ENCODE results near the gene COL27A1. TPM values are rescaled to one million over a fixed set of nuclear protein-coding genes. Genes with fewer than 3 reads are reported as not detected.
"Not testable (repeated sequence)": the region's sequence is repeated elsewhere in the genome, so short reads cannot be mapped to it uniquely, and the experiment has no call there.

Gene COL27A1
- total RNA-seq, 1 experiment from 2014 or later, result 37.0 TPM

DNA sequence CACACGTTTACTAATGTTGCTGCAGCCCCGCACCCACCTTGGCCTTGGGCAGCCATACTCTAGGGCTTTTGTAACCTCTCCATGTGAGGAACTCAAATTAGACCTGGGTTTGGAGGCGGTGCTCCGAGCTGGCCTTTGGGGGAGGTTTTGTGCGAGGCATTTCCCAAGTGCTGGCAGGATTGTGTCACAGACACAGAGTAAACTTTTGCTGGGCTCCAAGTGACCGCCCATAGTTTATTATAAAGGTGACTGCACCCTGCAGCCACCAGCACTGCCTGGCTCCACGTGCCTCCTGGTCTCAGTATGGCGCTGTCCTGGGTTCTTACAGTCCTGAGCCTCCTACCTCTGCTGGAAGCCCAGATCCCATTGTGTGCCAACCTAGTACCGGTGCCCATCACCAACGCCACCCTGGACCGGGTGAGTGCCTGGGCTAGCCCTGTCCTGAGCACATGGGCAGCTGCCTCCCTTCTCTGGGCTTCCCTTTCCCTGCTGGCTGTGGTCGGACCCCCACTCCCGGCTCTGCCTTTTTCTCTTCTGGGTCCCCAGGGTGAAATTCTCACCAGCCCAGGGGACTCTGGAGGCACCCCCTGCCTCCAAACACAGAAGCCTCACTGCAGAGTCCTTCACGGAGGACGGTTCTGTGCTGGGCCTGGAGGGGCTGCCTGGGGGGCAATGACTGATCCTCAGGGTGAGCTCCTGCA, 167.6 kb downstream of the COL27A1 start, which contains the start of gene ORM1:
TSS of gene ORM1 (plus strand) at position 268 of the 701 bp plus-strand sequence. CDS start at position 304, 36 bp downstream.
- CTCF ChIA-PET; POLR2A ChIA-PET (ENCODE audit: low non-redundant PET): not testable (repeated sequence)

DNA sequence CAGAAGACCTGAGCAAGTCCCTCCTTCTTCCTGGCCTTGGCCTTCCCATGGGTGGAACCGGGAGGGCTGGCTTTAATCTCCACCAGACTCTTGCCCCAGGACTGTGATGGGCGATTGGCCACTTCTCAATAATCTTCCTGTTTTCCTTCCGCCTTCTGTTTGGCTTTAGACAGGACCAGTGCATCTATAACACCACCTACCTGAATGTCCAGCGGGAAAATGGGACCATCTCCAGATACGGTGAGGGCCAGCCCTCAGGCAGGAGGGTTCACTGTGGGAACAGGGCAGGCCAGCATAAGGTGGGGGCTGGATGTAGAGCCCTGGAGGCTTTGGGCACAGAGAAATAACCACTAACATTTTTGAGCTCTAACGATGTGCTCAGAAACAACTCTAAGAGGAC, 168.5 kb downstream of the COL27A1 start:
- H3K27ac ChIP-seq (ENCODE audit: low read depth, low read length, poor library complexity, severe bottlenecking); BruUV-seq (replicated peaks); intact Hi-C loops (cut with micrococcal nuclease; ENCODE audit: unreplicated experiment); H3K9me3 ChIP-seq (ENCODE audit: low read depth, low read length, poor library complexity, severe bottlenecking); H3K4me1 ChIP-seq (ENCODE audit: insufficient read depth, low read length, poor library complexity, severe bottlenecking); CTCF ChIA-PET; POLR2A ChIA-PET (ENCODE audit: low non-redundant PET); DNase-seq (ENCODE audit: low spot score); H3K36me3 ChIP-seq (ENCODE audit: insufficient read depth, low read length, poor library complexity, severe bottlenecking); H3K27me3 ChIP-seq (replicated peaks; ENCODE audit: insufficient read depth, low read depth, low read length, poor library complexity); H3K4me3 ChIP-seq (ENCODE audit: low read depth, low read length, poor library complexity, severe bottlenecking): not testable (repeated sequence)

More for the DNA sequence above, 167.6 kb downstream of the COL27A1 start, which contains the start of gene ORM1:
- H3K9me3 ChIP-seq (ENCODE audit: low read depth, low read length, poor library complexity, severe bottlenecking); H3K36me3 ChIP-seq (ENCODE audit: insufficient read depth, low read length, poor library complexity, severe bottlenecking); BruUV-seq (replicated peaks); H3K4me3 ChIP-seq (ENCODE audit: low read depth, low read length, poor library complexity, severe bottlenecking); H3K4me1 ChIP-seq (ENCODE audit: insufficient read depth, low read length, poor library complexity, severe bottlenecking); H3K27ac ChIP-seq (ENCODE audit: low read depth, low read length, poor library complexity, severe bottlenecking); H3K27me3 ChIP-seq (replicated peaks; ENCODE audit: insufficient read depth, low read depth, low read length, poor library complexity); intact Hi-C loops (cut with micrococcal nuclease; ENCODE audit: unreplicated experiment); DNase-seq (ENCODE audit: low spot score): not testable (repeated sequence)

DNA sequence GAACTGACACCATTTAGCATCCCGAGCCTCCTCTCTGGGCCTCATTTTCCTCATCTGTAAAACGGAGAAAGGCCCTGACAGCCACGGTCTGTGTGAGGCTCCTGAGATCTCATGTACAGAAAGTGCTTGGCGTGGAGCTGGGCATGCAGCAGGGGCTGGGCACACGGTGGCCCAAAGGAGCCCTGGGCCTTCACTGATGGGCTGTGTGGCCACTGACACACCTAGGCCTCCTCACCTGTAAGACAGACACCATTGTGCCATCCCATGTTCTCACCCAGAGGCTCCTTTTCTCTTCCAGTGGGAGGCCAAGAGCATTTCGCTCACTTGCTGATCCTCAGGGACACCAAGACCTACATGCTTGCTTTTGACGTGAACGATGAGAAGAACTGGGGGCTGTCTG, 169.2 kb downstream of the COL27A1 start:
- intact Hi-C loops (cut with micrococcal nuclease; ENCODE audit: unreplicated experiment), result no loop called here
- no peak for TF ChIP-seq EZH2 (IDR thresholded peaks at IDR 0.05; ENCODE audit: borderline replicate concordance, low read depth, low read length, poor library complexity, severe bottlenecking)
- TF ChIP-seq, protein P1, sequence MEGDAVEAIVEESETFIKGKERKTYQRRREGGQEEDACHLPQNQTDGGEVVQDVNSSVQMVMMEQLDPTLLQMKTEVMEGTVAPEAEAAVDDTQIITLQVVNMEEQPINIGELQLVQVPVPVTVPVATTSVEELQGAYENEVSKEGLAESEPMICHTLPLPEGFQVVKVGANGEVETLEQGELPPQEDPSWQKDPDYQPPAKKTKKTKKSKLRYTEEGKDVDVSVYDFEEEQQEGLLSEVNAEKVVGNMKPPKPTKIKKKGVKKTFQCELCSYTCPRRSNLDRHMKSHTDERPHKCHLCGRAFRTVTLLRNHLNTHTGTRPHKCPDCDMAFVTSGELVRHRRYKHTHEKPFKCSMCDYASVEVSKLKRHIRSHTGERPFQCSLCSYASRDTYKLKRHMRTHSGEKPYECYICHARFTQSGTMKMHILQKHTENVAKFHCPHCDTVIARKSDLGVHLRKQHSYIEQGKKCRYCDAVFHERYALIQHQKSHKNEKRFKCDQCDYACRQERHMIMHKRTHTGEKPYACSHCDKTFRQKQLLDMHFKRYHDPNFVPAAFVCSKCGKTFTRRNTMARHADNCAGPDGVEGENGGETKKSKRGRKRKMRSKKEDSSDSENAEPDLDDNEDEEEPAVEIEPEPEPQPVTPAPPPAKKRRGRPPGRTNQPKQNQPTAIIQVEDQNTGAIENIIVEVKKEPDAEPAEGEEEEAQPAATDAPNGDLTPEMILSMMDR (conservative IDR thresholded peaks at IDR 0.05; ENCODE audit: low read depth, low read length), result no peak
- no peak overlapping the region for H3K4me3 ChIP-seq (ENCODE audit: low read depth, low read length, poor library complexity, severe bottlenecking)
- no peak for DNase-seq (ENCODE audit: low spot score)
- H3K4me1 ChIP-seq (ENCODE audit: insufficient read depth, low read length, poor library complexity, severe bottlenecking), result no peaks in the 10 kb centered on the region
- H3K36me3 ChIP-seq (ENCODE audit: insufficient read depth, low read length, poor library complexity, severe bottlenecking), result no peaks in the 10 kb centered on the region
- no TSS peak for BruUV-seq (replicated peaks)
- H3K27ac ChIP-seq (ENCODE audit: low read depth, low read length, poor library complexity, severe bottlenecking), result no peak overlapping the region
- no peaks in the 10 kb centered on the region for H3K9me3 ChIP-seq (ENCODE audit: low read depth, low read length, poor library complexity, severe bottlenecking)
- no peaks in the 10 kb centered on the region for H3K27me3 ChIP-seq (replicated peaks; ENCODE audit: insufficient read depth, low read depth, low read length, poor library complexity)
- ChIA-PET CTCF (no interaction called here), POLR2A (ENCODE audit: low non-redundant PET) (no interaction called here)

DNA sequence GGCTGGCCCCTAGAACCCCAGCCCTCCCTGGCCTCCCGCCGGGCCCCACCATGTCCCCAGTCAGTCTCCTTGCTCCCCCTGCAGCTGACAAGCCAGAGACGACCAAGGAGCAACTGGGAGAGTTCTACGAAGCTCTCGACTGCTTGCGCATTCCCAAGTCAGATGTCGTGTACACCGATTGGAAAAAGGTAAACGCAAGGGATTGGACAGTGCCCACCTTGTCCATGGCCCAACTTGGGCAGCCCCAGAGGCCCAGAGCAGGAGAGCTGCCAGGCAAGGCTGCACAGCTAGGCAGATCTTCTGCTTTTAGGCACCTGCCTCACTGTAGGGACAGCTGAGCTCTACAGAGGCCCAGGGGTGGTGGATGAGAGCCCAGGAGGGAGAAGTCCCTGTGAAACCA, 169.6 kb downstream of the COL27A1 start:
- CTCF ChIA-PET; POLR2A ChIA-PET (ENCODE audit: low non-redundant PET); DNase-seq (ENCODE audit: low spot score); H3K36me3 ChIP-seq (ENCODE audit: insufficient read depth, low read length, poor library complexity, severe bottlenecking); H3K4me1 ChIP-seq (ENCODE audit: insufficient read depth, low read length, poor library complexity, severe bottlenecking); H3K27me3 ChIP-seq (replicated peaks; ENCODE audit: insufficient read depth, low read depth, low read length, poor library complexity); H3K9me3 ChIP-seq (ENCODE audit: low read depth, low read length, poor library complexity, severe bottlenecking); intact Hi-C loops (cut with micrococcal nuclease; ENCODE audit: unreplicated experiment); H3K27ac ChIP-seq (ENCODE audit: low read depth, low read length, poor library complexity, severe bottlenecking); H3K4me3 ChIP-seq (ENCODE audit: low read depth, low read length, poor library complexity, severe bottlenecking); BruUV-seq (replicated peaks): not testable (repeated sequence)

DNA sequence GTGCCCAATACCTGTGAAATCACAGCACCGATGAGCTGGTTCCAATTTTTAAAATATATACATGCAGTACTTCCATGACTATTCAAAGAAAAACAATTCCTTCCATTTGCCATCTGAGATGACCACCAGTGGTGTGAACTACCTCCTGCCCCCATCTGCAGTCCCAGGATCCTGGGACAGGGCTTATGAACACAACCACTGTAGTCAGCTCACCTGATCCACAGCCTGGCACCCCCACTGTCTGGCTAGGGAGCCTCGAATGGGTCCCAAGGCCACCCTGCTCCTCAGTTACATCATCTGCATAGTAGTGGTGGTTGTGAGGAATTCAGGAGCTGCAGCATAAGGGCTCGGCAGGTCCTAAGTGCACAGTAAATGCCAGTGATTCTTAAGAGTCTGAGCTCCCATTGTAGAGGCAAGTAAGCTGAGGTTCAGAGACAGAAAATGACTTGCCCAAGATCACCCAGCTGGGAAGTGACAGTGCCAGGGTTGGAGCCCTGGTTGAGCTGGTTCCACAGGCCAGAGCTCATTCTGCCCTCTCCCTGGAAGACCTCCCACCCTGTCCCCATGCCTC, 170.4 kb downstream of the COL27A1 start:
- BruUV-seq (replicated peaks); CTCF ChIA-PET; H3K27me3 ChIP-seq (replicated peaks; ENCODE audit: insufficient read depth, low read depth, low read length, poor library complexity); H3K9me3 ChIP-seq (ENCODE audit: low read depth, low read length, poor library complexity, severe bottlenecking); H3K27ac ChIP-seq (ENCODE audit: low read depth, low read length, poor library complexity, severe bottlenecking); intact Hi-C loops (cut with micrococcal nuclease; ENCODE audit: unreplicated experiment); H3K36me3 ChIP-seq (ENCODE audit: insufficient read depth, low read length, poor library complexity, severe bottlenecking); H3K4me3 ChIP-seq (ENCODE audit: low read depth, low read length, poor library complexity, severe bottlenecking); DNase-seq (ENCODE audit: low spot score); H3K4me1 ChIP-seq (ENCODE audit: insufficient read depth, low read length, poor library complexity, severe bottlenecking); POLR2A ChIA-PET (ENCODE audit: low non-redundant PET): not testable (repeated sequence)

Data from A673 (cell line).